ENCODE data around the gene PHTF1. TPM values are rescaled to one million over a fixed set of nuclear protein-coding genes. Genes with fewer than 3 reads are reported as not detected.

Gene PHTF1
- total and polyA plus RNA-seq, 2 of the 4 experiments (the other 2 are of a cell fraction) = 9.6 to 13.3 TPM

DNA sequence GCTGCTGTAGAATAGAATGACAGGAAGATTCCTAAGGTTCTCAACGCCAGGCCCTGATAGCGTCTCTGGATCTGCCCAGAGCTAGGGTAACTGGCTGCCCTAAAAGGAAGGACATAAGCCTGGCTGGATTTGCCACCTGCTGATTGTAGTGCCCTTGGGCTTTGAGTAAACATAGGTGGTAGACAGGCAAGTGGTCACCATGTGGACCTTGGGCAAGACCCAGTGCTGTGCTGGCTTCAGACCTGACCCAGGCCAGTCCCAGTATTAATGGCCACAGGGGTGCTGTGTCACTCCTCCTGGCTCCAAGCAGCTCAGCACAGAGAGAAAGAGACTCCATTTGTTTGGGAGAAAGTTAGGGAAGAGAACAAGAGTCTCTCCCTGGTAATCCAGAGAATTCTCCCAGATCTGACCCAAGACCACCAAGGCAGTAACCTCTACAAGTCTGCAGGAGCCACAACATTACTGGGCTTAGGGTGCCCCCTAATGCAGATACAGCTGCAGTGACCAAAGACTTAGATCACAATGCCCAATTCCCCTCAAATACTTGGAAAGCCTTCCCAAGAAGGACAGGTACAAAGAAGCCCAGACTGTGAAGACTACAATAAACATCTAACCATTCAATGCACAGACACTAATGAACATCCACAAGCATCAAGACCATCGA is 44.5 kb downstream of the PHTF1 start:
- ATAC-seq (ENCODE audit: low read depth) (no peak), DNase-seq (no peak)
- H4K8ac ChIP-seq (ENCODE audit: low read depth in 2 of 2, low read length in 2 of 2) = no peak overlapping the region
- no peaks in the 10 kb centered on the region for H3K27me3 ChIP-seq (ENCODE audit: control insufficient read depth, insufficient read depth, low read length)
- ChIA-PET POLR2A (ENCODE audit: unreplicated experiment) (no interaction called here), CTCF (interaction anchor here (1.5 kb wide), 1 partner anchor 8 kb away, joined by 4 read pairs; no protein-coding TSS in a partner anchor)
- H2AFZ ChIP-seq (replicated peaks; ENCODE audit: low read length, poor library complexity) = no peak overlapping the region
- BruUV-seq (replicated peaks) = no TSS peak
- intact Hi-C loops (cut with micrococcal nuclease) (no loop called here), dilution Hi-C loops (cut with HindIII; ENCODE audit: low sequenced_read_pairs, unreplicated experiment) (no loop called here), in situ Hi-C loops (cut with MboI; ENCODE audit: low sequenced_read_pairs) (no loop called here)
- peaks cover 17% of the 10 kb centered on the region for H3K36me3 ChIP-seq (ENCODE audit: control insufficient read depth, insufficient read depth, low read length)
- H3K56ac ChIP-seq (ENCODE audit: extremely low read depth, insufficient read depth, low read length) = no peak overlapping the region
- H3K9ac ChIP-seq (ENCODE audit: low read depth, low read length) = no peak overlapping the region
- no peaks in the 10 kb centered on the region for H3K9me1 ChIP-seq (ENCODE audit: insufficient read depth, low read length)
- H2BK20ac ChIP-seq (ENCODE audit: low read depth, low read length) = no peak overlapping the region
- no peak overlapping the region for H3K4me2 ChIP-seq (ENCODE audit: low read depth, low read length)
- no peak overlapping the region for H2AK5ac ChIP-seq (ENCODE audit: low read depth, low read length)
- no peak overlapping the region for H4K91ac ChIP-seq (ENCODE audit: insufficient read depth, low read depth, low read length)
- no peak overlapping the region for H3K14ac ChIP-seq (replicated peaks; ENCODE audit: low read depth, low read length)
- TF ChIP-seq FOS (IDR thresholded peaks at IDR 0.05; ENCODE audit: low read depth, low read length) (no peak), RAD21 (IDR thresholded peaks at IDR 0.05; ENCODE audit: low read length) (no peak), NFE2L2 (IDR thresholded peaks at IDR 0.05; ENCODE audit: low read depth, low read length) (no peak), RCOR1 (IDR thresholded peaks at IDR 0.05; ENCODE audit: insufficient replicate concordance, low read length) (no peak)
- TF ChIP-seq, protein P1, sequence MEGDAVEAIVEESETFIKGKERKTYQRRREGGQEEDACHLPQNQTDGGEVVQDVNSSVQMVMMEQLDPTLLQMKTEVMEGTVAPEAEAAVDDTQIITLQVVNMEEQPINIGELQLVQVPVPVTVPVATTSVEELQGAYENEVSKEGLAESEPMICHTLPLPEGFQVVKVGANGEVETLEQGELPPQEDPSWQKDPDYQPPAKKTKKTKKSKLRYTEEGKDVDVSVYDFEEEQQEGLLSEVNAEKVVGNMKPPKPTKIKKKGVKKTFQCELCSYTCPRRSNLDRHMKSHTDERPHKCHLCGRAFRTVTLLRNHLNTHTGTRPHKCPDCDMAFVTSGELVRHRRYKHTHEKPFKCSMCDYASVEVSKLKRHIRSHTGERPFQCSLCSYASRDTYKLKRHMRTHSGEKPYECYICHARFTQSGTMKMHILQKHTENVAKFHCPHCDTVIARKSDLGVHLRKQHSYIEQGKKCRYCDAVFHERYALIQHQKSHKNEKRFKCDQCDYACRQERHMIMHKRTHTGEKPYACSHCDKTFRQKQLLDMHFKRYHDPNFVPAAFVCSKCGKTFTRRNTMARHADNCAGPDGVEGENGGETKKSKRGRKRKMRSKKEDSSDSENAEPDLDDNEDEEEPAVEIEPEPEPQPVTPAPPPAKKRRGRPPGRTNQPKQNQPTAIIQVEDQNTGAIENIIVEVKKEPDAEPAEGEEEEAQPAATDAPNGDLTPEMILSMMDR (conservative IDR thresholded peaks at IDR 0.05; ENCODE audit: low read depth, low read length) = 0 out of 2 replicates have a peak, but pooled peaks have one; percentile 6
- TF ChIP-seq, protein P2, sequence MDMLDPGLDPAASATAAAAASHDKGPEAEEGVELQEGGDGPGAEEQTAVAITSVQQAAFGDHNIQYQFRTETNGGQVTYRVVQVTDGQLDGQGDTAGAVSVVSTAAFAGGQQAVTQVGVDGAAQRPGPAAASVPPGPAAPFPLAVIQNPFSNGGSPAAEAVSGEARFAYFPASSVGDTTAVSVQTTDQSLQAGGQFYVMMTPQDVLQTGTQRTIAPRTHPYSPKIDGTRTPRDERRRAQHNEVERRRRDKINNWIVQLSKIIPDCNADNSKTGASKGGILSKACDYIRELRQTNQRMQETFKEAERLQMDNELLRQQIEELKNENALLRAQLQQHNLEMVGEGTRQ (IDR thresholded peaks at IDR 0.05; ENCODE audit: low read depth, low read length) = no peak
- WGBS, 2 experiments (ENCODE audit: extremely low coverage in 2 of 2, insufficient read length in 1 of 2) = 100% methylated on average over 2 of the region's 3 CpGs; no CpG with 5 or more reads in 1 of the 2 experiments
- H2BK15ac ChIP-seq (ENCODE audit: low read depth, low read length) = no peak overlapping the region
- H3K79me1 ChIP-seq (ENCODE audit: low read depth in 1 of 2, low read length in 2 of 2) = peaks cover 0 to 15% of the 10 kb centered on the region in 2 experiments; a peak in 3 of 4 replicates
- H2BK5ac ChIP-seq (ENCODE audit: low read depth, low read length, poor library complexity, severe bottlenecking) = no peak overlapping the region
- no peak overlapping the region for H3K4ac ChIP-seq (ENCODE audit: low read depth, low read length)
- no peaks in the 10 kb centered on the region for H3K4me1 ChIP-seq (ENCODE audit: control insufficient read depth, insufficient read depth, low read length)
- H3K9me3 ChIP-seq (ENCODE audit: control insufficient read depth, insufficient read depth, low read length) = peaks cover 3% of the 10 kb centered on the region; the same call in 1 of the 2 replicates
- H3K23ac ChIP-seq (ENCODE audit: low read depth, low read length) = no peak overlapping the region
- H3K4me3 ChIP-seq (ENCODE audit: insufficient read depth, low read depth, low read length) = no peak overlapping the region
- no peak overlapping the region for H4K5ac ChIP-seq (ENCODE audit: low read depth, low read length)
- H2AK9ac ChIP-seq (replicated peaks; ENCODE audit: low read depth, low read length, poor library complexity) = no peak overlapping the region
- H3K18ac ChIP-seq (ENCODE audit: low read depth, low read length) = no peak overlapping the region
- no peak overlapping the region for H2BK120ac ChIP-seq (ENCODE audit: low read depth, low read length)
- H4K20me1 ChIP-seq (ENCODE audit: insufficient read depth, low read length) = no peaks in the 10 kb centered on the region
- H3K27ac ChIP-seq (ENCODE audit: insufficient read depth, low read length) = no peak overlapping the region
